Keratinocyte (primary cell): ENCODE measurements around the gene ARFGEF3. TPM values are rescaled to one million over a fixed set of nuclear protein-coding genes. Genes with fewer than 3 reads are reported as not detected.

Experiments used
- DNase-seq: peaks from one replicate; pipeline ENCODE4 v3.0.0-alpha.2; 2011; ENCODE audit warnings: low read depth, missing footprints, low spot score
- FAIRE-seq: peaks from 2 replicates; lab custom pipeline; 2011; peaks lifted over from hg19 to GRCh38; lab: Jason Lieb, UNC
- H2AFZ ChIP-seq: 2 replicates; pipeline ENCODE4 v1.6.0; 2012; ENCODE audit warnings: low read length, control low read depth, inconsistent platforms; ENCODE audit not compliant: control insufficient read depth
- H3K27ac ChIP-seq: 2 replicates; pipeline ENCODE4 v1.5.1; 2011; ENCODE audit warnings: low read length; ENCODE audit not compliant: control insufficient read depth, insufficient read depth
- H3K27me3 ChIP-seq: 3 replicates; pipeline ENCODE4 v1.6.0; 2011; ENCODE audit warnings: low read length; ENCODE audit not compliant: control insufficient read depth, insufficient read depth; ENCODE audit errors: extremely low read depth
- H3K36me3 ChIP-seq, 2 experiments: 2 replicates in 1 of 2; 3 replicates in 1 of 2; pipeline ENCODE4 v1.5.1; 2011; ENCODE audit warnings: low read length in 2 of 2, mild to moderate bottlenecking in 1 of 2; ENCODE audit not compliant: control insufficient read depth in 2 of 2, insufficient read depth in 2 of 2; ENCODE audit errors: extremely low read depth in 1 of 2
- H3K4me1 ChIP-seq: 3 replicates; pipeline ENCODE4 v1.5.1; 2011; ENCODE audit warnings: low read length; ENCODE audit not compliant: control insufficient read depth, insufficient read depth; ENCODE audit errors: extremely low read depth
- H3K4me2 ChIP-seq: 3 replicates; pipeline ENCODE4 v1.6.0; 2011; ENCODE audit warnings: low read depth, low read length; ENCODE audit not compliant: control insufficient read depth, insufficient read depth; ENCODE audit errors: extremely low read depth
- H3K4me3 ChIP-seq, 3 experiments: fragments of 200-600 bp in 1 of 3; sonication (generic) in 1 of 3; 2 replicates in 2 of 3; 3 replicates in 1 of 3; pipeline ENCODE4 v1.5.1; 2011 to 2016; ENCODE audit warnings: low read length in 3 of 3, mild to moderate bottlenecking in 3 of 3, control low read depth in 2 of 3, inconsistent platforms in 1 of 3, low read depth in 1 of 3, mixed read lengths in 1 of 3, mixed run types in 1 of 3, moderate library complexity in 1 of 3; ENCODE audit not compliant: control insufficient read depth in 2 of 3, insufficient read depth in 2 of 3; ENCODE audit errors: extremely low read depth in 1 of 3
- H3K79me2 ChIP-seq: 2 replicates; pipeline ENCODE4 v1.6.0; 2012; ENCODE audit warnings: low read length; ENCODE audit not compliant: control insufficient read depth, insufficient read depth
- H3K9ac ChIP-seq: 3 replicates; pipeline ENCODE4 v1.6.0; 2011; ENCODE audit warnings: low read length; ENCODE audit not compliant: control insufficient read depth, insufficient read depth; ENCODE audit errors: extremely low read depth
- H3K9me1 ChIP-seq: 3 replicates; pipeline ENCODE4 v1.6.0; 2011; ENCODE audit warnings: low read length; ENCODE audit not compliant: control insufficient read depth, insufficient read depth; ENCODE audit errors: extremely low read depth
- H3K9me3 ChIP-seq: 2 replicates; pipeline ENCODE4 v1.5.1; 2012; ENCODE audit warnings: low read depth, low read length; ENCODE audit not compliant: control insufficient read depth
- H4K20me1 ChIP-seq: 3 replicates; pipeline ENCODE4 v1.6.0; 2011; ENCODE audit warnings: low read length; ENCODE audit not compliant: control insufficient read depth, insufficient read depth; ENCODE audit errors: extremely low read depth
- CTCF ChIP-seq, 3 experiments: IDR thresholded peaks in 1 of 3; conservative IDR thresholded peaks in 1 of 3; optimal IDR thresholded peaks in 1 of 3; 2 replicates in 2 of 3; 3 replicates in 1 of 3; pipeline versions ENCODE3 to v1.5.1; 2011; ENCODE audit warnings: low read length in 3 of 3, mild to moderate bottlenecking in 3 of 3, moderate library complexity in 2 of 3, control low read depth in 1 of 3, inconsistent platforms in 1 of 3; ENCODE audit not compliant: insufficient read depth in 2 of 3; ENCODE audit errors: extremely low read depth in 1 of 3
- EZH2 ChIP-seq: IDR thresholded peaks from one replicate; pipeline ENCODE4 v1.6.1; 2012; ENCODE audit warnings: inconsistent platforms, mild to moderate bottlenecking, low read length, moderate library complexity
- dilution Hi-C: fragments of 300-500 bp; cut with MboI; formaldehyde crosslinking; loops from one replicate; pipeline ENCODE4 v1.7.0; 2020; ENCODE audit warnings: low sequenced_read_pairs; ENCODE audit not compliant: extremely low pct_ligation_motif_present
- polyA plus RNA-seq, 5 experiments: library from polyadenylated mRNA; depleted of rRNA in 3 of 5; stranded (reverse) in 3 of 5; stranded (forward) in 1 of 5; unstranded in 1 of 5; fragments of >200 nt; gene quantifications; 1 replicate in 1 of 5; 2 replicates in 3 of 5; 3 replicates in 1 of 5; pipeline versions ENCODE4 v1.2.1 to v1.2.3, GENCODE V29; 2011 to 2012; ENCODE audit warnings: missing spikeins in 2 of 5, low read depth in 1 of 5, low replicate concordance in 1 of 5

The ARFGEF3 gene
- polyA plus RNA-seq, 1 donor (not counting 4 experiments of a cell fraction or from before 2014, with no cell fraction given), result 0.09 TPM

GRCh38 chr6:138225953-138226352 lies 64.2 kb downstream of the ARFGEF3 start:
- H3K27me3 ChIP-seq, result no peaks in the 10 kb centered on the region
- DNase-seq (no peak), FAIRE-seq (no peak)
- H3K9ac ChIP-seq, result no peak overlapping the region
- no peaks in the 10 kb centered on the region for H3K9me3 ChIP-seq
- no peak for TF ChIP-seq CTCF (optimal IDR thresholded peaks at IDR 0.05 in 1 of 3, IDR thresholded peaks at IDR 0.05 in 1 of 3, conservative IDR thresholded peaks at IDR 0.05 in 1 of 3; ENCODE audit: extremely low read depth in 1 of 3, insufficient read depth in 2 of 3, low read length in 3 of 3)
- no peak for TF ChIP-seq EZH2
- H3K27ac ChIP-seq, result no peak overlapping the region
- H3K79me2 ChIP-seq, result no peaks in the 10 kb centered on the region
- no peak overlapping the region for H3K4me2 ChIP-seq
- no peak overlapping the region for H2AFZ ChIP-seq
- no peaks in the 10 kb centered on the region for H3K36me3 ChIP-seq
- H3K9me1 ChIP-seq, result no peaks in the 10 kb centered on the region
- no peaks in the 10 kb centered on the region for H4K20me1 ChIP-seq
- H3K4me3 ChIP-seq, result no peak overlapping the region
- dilution Hi-C loops, result no loop called here
- no peaks in the 10 kb centered on the region for H3K4me1 ChIP-seq

- Histone ChIP-seq H3K9me3 (no peaks in the 10 kb centered on the region), H3K4me2 (no peak overlapping the region), H3K9ac (no peak overlapping the region), H3K9me1 (no peaks in the 10 kb centered on the region), H3K27ac (no peak overlapping the region), H3K4me1 (no peaks in the 10 kb centered on the region), H3K36me3 (no peaks in the 10 kb centered on the region), H3K27me3 (no peaks in the 10 kb centered on the region), H3K4me3 (no peak overlapping the region), H3K79me2 (no peaks in the 10 kb centered on the region), H2AFZ (no peak overlapping the region), H4K20me1 (no peaks in the 10 kb centered on the region)
- TF ChIP-seq CTCF (optimal IDR thresholded peaks at IDR 0.05 in 1 of 3, IDR thresholded peaks at IDR 0.05 in 1 of 3, conservative IDR thresholded peaks at IDR 0.05 in 1 of 3; ENCODE audit: extremely low read depth in 1 of 3, insufficient read depth in 2 of 3, low read length in 3 of 3), result no peak
- TF ChIP-seq EZH2, result no peak
- DNase-seq (no peak), FAIRE-seq (no peak)
- dilution Hi-C loops, result no loop called here
These were observed 65.1 kb downstream of the ARFGEF3 start for GRCh38 chr6:138226700-138227315.
